Lower leg skin (tissue), 4 donors: ENCODE results near the gene ADCK1. TPM values are rescaled to one million over a fixed set of nuclear protein-coding genes. Genes with fewer than 3 reads are reported as not detected.

ENCODE experiments used
- DNase-seq, 2 donors: peaks; one replicate each; pipeline ENCODE4 v3.0.0-alpha.2; 2019; ENCODE audit warnings: low spot score in 2 of 2
- H3K4me3 ChIP-seq: fragments of 200-600 bp; sonication (generic); 2 replicates; pipeline ENCODE4 v1.5.1; 2017; ENCODE audit warnings: mild to moderate bottlenecking, low read depth; ENCODE audit not compliant: poor library complexity, severe bottlenecking
- CTCF ChIP-seq, 3 donors: fragments of 450-650 bp; IDR thresholded peaks; one replicate each; pipeline ENCODE4 v1.5.1; 2016; ENCODE audit warnings: antibody characterized with exemption in 3 of 3, mild to moderate bottlenecking in 3 of 3, moderate library complexity in 2 of 3
- POLR2A ChIP-seq, 2 donors: fragments of 450-650 bp; IDR thresholded peaks; one replicate each; pipeline ENCODE4 v1.6.1; 2016 to 2017; ENCODE audit warnings: antibody characterized with exemption in 2 of 2, mild to moderate bottlenecking in 1 of 2, moderate library complexity in 1 of 2
- WGBS, 2 donors: methylation state at CpG; one replicate each; pipeline ENCODE4 v1.1.5; 2018; 5-methylcytosine and 5-hydroxymethylcytosine counted together
- intact Hi-C: fragments of 100-400 bp; cut with DNase I; formaldehyde crosslinking; loops from one replicate; pipeline ENCODE4 v1.15.0; 2023; ENCODE audit warnings: low total_unique reads
- total RNA-seq, 4 donors: library from RNA; depleted of rRNA; stranded (reverse); fragments of >200 nt; gene quantifications; one replicate each; pipeline ENCODE4 v1.1.0, GENCODE V29; 2016

ADCK1 gene
- total RNA-seq, 4 donors from 2014 or later: 5.7 to 8.5 (median 6.4) TPM

- no peak overlapping the region for H3K4me3 ChIP-seq
- no peak for TF ChIP-seq CTCF (IDR thresholded peaks at IDR 0.05)
- TF ChIP-seq POLR2A (IDR thresholded peaks at IDR 0.05): no peak
- intact Hi-C loops: no loop called here
- WGBS, 2 donors: 91 to 94% methylated on average over 9 of the region's 9 CpGs
- no peak for DNase-seq
Observed at GRCh38 chr14:77926942-77927341, 127.0 kb downstream of the ADCK1 start.

- no peak for DNase-seq
- no peak overlapping the region for H3K4me3 ChIP-seq
- no peak for TF ChIP-seq POLR2A (IDR thresholded peaks at IDR 0.05)
- no peak for TF ChIP-seq CTCF (IDR thresholded peaks at IDR 0.05)
- 96 to 99% methylated on average over 14 of the region's 14 CpGs for WGBS, 2 donors
- intact Hi-C loops: no loop called here
Observed at GRCh38 chr14:77931441-77931840, 131.5 kb downstream of the ADCK1 start.

GRCh38 chr14:77936138-77936639, 136.3 kb downstream of the ADCK1 start:
- H3K4me3 ChIP-seq: no peak overlapping the region
- WGBS, 2 donors: 97% methylated on average over 4 of the region's 4 CpGs
- intact Hi-C loops: no loop called here
- TF ChIP-seq CTCF (IDR thresholded peaks at IDR 0.05): no peak
- TF ChIP-seq POLR2A (IDR thresholded peaks at IDR 0.05): no peak
- no peak for DNase-seq

GRCh38 chr14:77947372-77947771, 147.5 kb downstream of the ADCK1 start:
- TF ChIP-seq POLR2A (IDR thresholded peaks at IDR 0.05) (no peak), CTCF (IDR thresholded peaks at IDR 0.05) (no peak)
- H3K4me3 ChIP-seq: no peak overlapping the region
- intact Hi-C loops: no loop called here
- WGBS, 2 donors: 69% methylated on average over 4 of the region's 4 CpGs
- no peak for DNase-seq

GRCh38 chr14:77950371-77951063, 150.6 kb downstream of the ADCK1 start:
- TF ChIP-seq CTCF (IDR thresholded peaks at IDR 0.05): no peak
- TF ChIP-seq POLR2A (IDR thresholded peaks at IDR 0.05): no peak
- DNase-seq: no peak

More at GRCh38 chr14:77950371-77951063, 150.6 kb downstream of the ADCK1 start:
- WGBS, 2 donors: 49 to 55% methylated on average over 5 of the region's 5 CpGs
- intact Hi-C loops: no loop called here
- H3K4me3 ChIP-seq: no peak overlapping the region
